Kidney (tissue), 14 donors: ENCODE measurements around the gene ATP12A. TPM values are rescaled to one million over a fixed set of nuclear protein-coding genes. Genes with fewer than 3 reads are reported as not detected.

Source experiments
- DNase-seq, 5 donors: peaks; one replicate each; pipeline ENCODE4 v3.0.0-alpha.2; 2013 to 2020
- FAIRE-seq: peaks from 2 replicates; lab custom pipeline; 2012; peaks lifted over from hg19 to GRCh38; lab: Jason Lieb, UNC
- H3K27ac ChIP-seq, 2 donors: one replicate each; pipeline ENCODE4 v1.7.0; 2013; ENCODE audit warnings: low read depth in 2 of 2, low read length in 2 of 2, inconsistent platforms in 1 of 2
- H3K27me3 ChIP-seq: one replicate; pipeline ENCODE4 v1.7.1; 2013; ENCODE audit warnings: low read length, inconsistent platforms; ENCODE audit not compliant: control insufficient read depth, insufficient read depth
- H3K36me3 ChIP-seq, 3 donors: one replicate each; pipeline versions ENCODE4 v1.7.0 to v1.7.1; 2013; ENCODE audit warnings: low read length in 3 of 3, control low read depth in 1 of 3, inconsistent platforms in 1 of 3; ENCODE audit not compliant: insufficient read depth in 3 of 3, control insufficient read depth in 2 of 3
- H3K4me1 ChIP-seq, 3 donors: one replicate each; pipeline versions ENCODE4 v1.7.0 to v1.7.1; 2013; ENCODE audit warnings: low read length in 3 of 3, inconsistent platforms in 1 of 3, low read depth in 1 of 3; ENCODE audit not compliant: control insufficient read depth in 2 of 3, insufficient read depth in 2 of 3
- H3K4me3 ChIP-seq, 3 donors: one replicate each; pipeline versions ENCODE4 v1.7.0 to v1.8.1; 2013; ENCODE audit warnings: low read length in 3 of 3, control low read depth in 1 of 3, inconsistent platforms in 1 of 3
- H3K9ac ChIP-seq, 3 donors: one replicate each; pipeline versions ENCODE4 v1.7.0 to v1.7.1; 2013; ENCODE audit warnings: low read length in 3 of 3, control low read depth in 1 of 3, inconsistent platforms in 1 of 3
- H3K9me3 ChIP-seq, 3 donors: one replicate each; pipeline versions ENCODE4 v1.7.0 to v1.7.1; 2013; ENCODE audit warnings: low read length in 3 of 3, control low read depth in 1 of 3, inconsistent platforms in 1 of 3; ENCODE audit not compliant: control insufficient read depth in 2 of 3, insufficient read depth in 1 of 3
- CTCF ChIP-seq: IDR thresholded peaks from 3 replicates; pipeline ENCODE4 v1.5.1; 2012; ENCODE audit warnings: mild to moderate bottlenecking, moderate library complexity, borderline replicate concordance; ENCODE audit not compliant: insufficient read depth; ENCODE audit errors: extremely low read depth
- intact Hi-C: fragments of 100-400 bp; cut with DNase I; formaldehyde crosslinking; loops from one replicate; pipeline ENCODE4 v1.11.1; 2022
- polyA plus RNA-seq: library from polyadenylated mRNA; stranded (reverse); fragments of 350-450 nt; fragmentation: Illumina TruSeq; extraction: RNeasy Lipid Tissue Mini Kit (QIAGEN cat#74804); gene quantifications from one replicate; pipeline ENCODE4 v1.2.3, GENCODE V29; 2014; ENCODE audit warnings: low read depth, low replicate concordance; ENCODE audit not compliant: insufficient read depth
- total RNA-seq: library from RNA; stranded (reverse); fragmentation: NEBNext Ultra II Directional; extraction: Animal tissue kit (Norgen Biotek cat#: 25700); gene quantifications from one replicate; pipeline ENCODE4 v1.2.1, GENCODE V29; 2021
- donor health status: control.
- donor health status: control.
- donor health status: control.
- donor health status: control.
- donor health status: control.
- donor health status: DM: yes; HTN: yes; CAD: no.
- donor health status: Normal renal cell carcinoma (clear cell type).

The ATP12A gene
- total and polyA plus RNA-seq, 2 donors from 2014 or later = 0.22 to 6.5 TPM

GRCh38 chr13:24747248-24748060 lies 67.2 kb downstream of the ATP12A start:
- peaks cover 15% of the 10 kb centered on the region for H3K27me3 ChIP-seq
- H3K36me3 ChIP-seq = no peaks in the 10 kb centered on the region
- intact Hi-C loops = no loop called here
- peaks cover 0 to 3% (median 0%) of the 10 kb centered on the region in 3 donors for H3K4me1 ChIP-seq
- DNase-seq (peak in 3 of 5 donors; percentile 39 to 57 (median 46)), FAIRE-seq (no peak)
- no peak overlapping the region for H3K4me3 ChIP-seq
- H3K9ac ChIP-seq = no peak overlapping the region
- no peak overlapping the region for H3K27ac ChIP-seq
- H3K9me3 ChIP-seq = no peaks in the 10 kb centered on the region
- TF ChIP-seq CTCF = no peak

GRCh38 chr13:24748061-24748400 lies 67.8 kb downstream of the ATP12A start:
- FAIRE-seq = no peak
- H3K9me3 ChIP-seq = no peaks in the 10 kb centered on the region
- peaks cover 0 to 3% (median 0%) of the 10 kb centered on the region in 3 donors for H3K4me1 ChIP-seq
- no peak overlapping the region for H3K4me3 ChIP-seq
- DNase-seq = peak in 3 of 5 donors; percentile 16 to 28 (median 21)
- H3K36me3 ChIP-seq = no peaks in the 10 kb centered on the region
- H3K27me3 ChIP-seq = peaks cover 15% of the 10 kb centered on the region
- no peak overlapping the region for H3K27ac ChIP-seq
- no peak for TF ChIP-seq CTCF
- intact Hi-C loops = no loop called here
- H3K9ac ChIP-seq = no peak overlapping the region

GRCh38 chr13:24759197-24759596 lies 79.0 kb downstream of the ATP12A start:
- H3K4me1 ChIP-seq = no peaks in the 10 kb centered on the region
- no peaks in the 10 kb centered on the region for H3K36me3 ChIP-seq
- DNase-seq (no peak), FAIRE-seq (no peak)
- no peak overlapping the region for H3K27ac ChIP-seq
- no peak overlapping the region for H3K9ac ChIP-seq
- no peak overlapping the region for H3K4me3 ChIP-seq
- no peaks in the 10 kb centered on the region for H3K9me3 ChIP-seq
- intact Hi-C loops = no loop called here
- no peak for TF ChIP-seq CTCF
- H3K27me3 ChIP-seq = no peaks in the 10 kb centered on the region

Other genes with a start within 250 kb of the ATP12A start
- 95.1 TPM for gene PARP4, start 167.6 kb upstream of the ATP12A start, total RNA-seq
- gene PARP4, start 167.6 kb upstream of the ATP12A start, polyA plus RNA-seq = 13.9 TPM
- not detected for gene RNF17, start 83.8 kb downstream of the ATP12A start, total RNA-seq
- gene RNF17, start 83.8 kb downstream of the ATP12A start, polyA plus RNA-seq = not detected